Transverse colon (tissue), 4 donors: ENCODE results near the gene GPC6. TPM values are rescaled to one million over a fixed set of nuclear protein-coding genes. Genes with fewer than 3 reads are reported as not detected.

Source experiments
- DNase-seq: peaks from one replicate; pipeline ENCODE4 v3.0.0-alpha.2; 2019
- H3K27ac ChIP-seq, 4 donors: fragments of 200-600 bp; sonication (generic); 2 replicates each; pipeline ENCODE4 v1.5.1; 2016 to 2018; ENCODE audit warnings: inconsistent platforms in 4 of 4
- H3K27me3 ChIP-seq: fragments of 200-600 bp; sonication (generic); 2 replicates; pipeline ENCODE4 v1.5.1; 2017; ENCODE audit warnings: inconsistent platforms
- H3K36me3 ChIP-seq, 4 donors: fragments of 200-600 bp; sonication (generic); 2 replicates each; pipeline ENCODE4 v1.5.1; 2017 to 2019; ENCODE audit warnings: inconsistent platforms in 4 of 4
- H3K4me1 ChIP-seq, 4 donors: fragments of 200-600 bp; sonication (generic); 2 replicates each; pipeline ENCODE4 v1.5.1; 2017 to 2020; ENCODE audit warnings: inconsistent platforms in 4 of 4
- H3K4me3 ChIP-seq, 4 donors: fragments of 200-600 bp; sonication (generic); 1 replicate in 1 of 4; 2 replicates in 3 of 4; pipeline versions ENCODE4 v1.5.1 to v1.6.1; 2017 to 2019; ENCODE audit warnings: inconsistent platforms in 4 of 4
- H3K9me3 ChIP-seq, 2 donors: fragments of 200-600 bp; sonication (generic); 2 replicates each; pipeline ENCODE4 v1.5.1; 2017 to 2019; ENCODE audit warnings: inconsistent platforms in 2 of 2
- CTCF ChIP-seq, 5 experiments: fragments of 200-600 bp in 3 of 5; fragments of 450-650 bp in 2 of 5; sonication (generic) in 3 of 5; IDR thresholded peaks; 1 replicate in 2 of 5; 2 replicates in 3 of 5; pipeline ENCODE4 v1.5.1; 2016 to 2017; ENCODE audit warnings: antibody characterized with exemption in 5 of 5, inconsistent platforms in 3 of 5, mild to moderate bottlenecking in 2 of 5, moderate library complexity in 1 of 5
- EP300 ChIP-seq: sonication (generic); formaldehyde crosslinking; IDR thresholded peaks from one replicate; pipeline ENCODE4 v1.6.1; 2017; ENCODE audit warnings: antibody characterized with exemption, low read depth
- POLR2A ChIP-seq: fragments of 450-650 bp; IDR thresholded peaks from one replicate; pipeline ENCODE4 v1.6.1; 2016; ENCODE audit warnings: antibody characterized with exemption, mild to moderate bottlenecking, moderate library complexity
- POLR2AphosphoS5 ChIP-seq, 3 donors: sonication (generic); formaldehyde crosslinking; IDR thresholded peaks; one replicate each; pipeline ENCODE4 v1.6.1; 2016; ENCODE audit warnings: antibody characterized with exemption in 3 of 3
- WGBS, 2 donors: methylation state at CpG; one replicate each; pipeline ENCODE4 v1.1.5; 2018; ENCODE audit warnings: low coverage in 1 of 2; 5-methylcytosine and 5-hydroxymethylcytosine counted together
- in situ Hi-C, 4 donors: fragments of 200-750 bp; cut with MboI; loops; one replicate each; pipeline versions ENCODE4 v1.15.0 to v1.15.1; 2017; ENCODE audit warnings: low sequenced_read_pairs in 3 of 4, low pct_ligation_motif_present in 1 of 4, low pct_unique_long_range_greater_than_20kb in 1 of 4
- intact Hi-C: fragments of 100-400 bp; cut with DNase I; formaldehyde crosslinking; loops from one replicate; pipeline ENCODE4 v1.15.1; 2023; ENCODE audit warnings: low total_unique reads
- total RNA-seq, 4 donors: library from RNA; depleted of rRNA; stranded (reverse); fragments of >200 nt; gene quantifications; one replicate each; pipeline ENCODE4 v1.1.0, GENCODE V29; 2016

The GPC6 gene
- total RNA-seq, 4 donors from 2014 or later = 0.75 to 5.7 (median 4.0) TPM

DNA sequence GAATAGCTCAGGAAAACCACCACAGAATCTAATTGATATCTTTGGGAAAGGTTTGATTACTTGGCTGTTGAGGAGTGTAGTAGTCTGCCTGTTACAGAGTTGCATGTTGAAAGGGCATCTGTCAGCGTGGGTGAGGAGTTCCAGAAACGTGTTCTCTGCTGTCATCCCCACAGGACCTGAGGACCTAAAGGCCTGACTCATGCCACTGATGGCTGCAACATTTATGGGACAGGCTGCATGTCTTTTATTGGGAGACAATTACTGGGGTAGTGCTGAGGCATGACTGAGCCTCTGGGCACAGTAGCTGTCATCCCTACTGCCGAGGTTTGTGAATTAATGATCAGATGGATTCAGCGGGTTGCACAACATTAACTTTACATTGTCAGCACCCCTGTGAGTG lies 525.9 kb downstream of the GPC6 start:
- no peaks in the 10 kb centered on the region for H3K36me3 ChIP-seq
- H3K27me3 ChIP-seq = no peaks in the 10 kb centered on the region
- in situ Hi-C loops = no loop called here
- H3K4me1 ChIP-seq = no peaks in the 10 kb centered on the region
- intact Hi-C loops = no loop called here
- no peak overlapping the region for H3K4me3 ChIP-seq
- no peak for DNase-seq
- TF ChIP-seq EP300 (no peak), CTCF (IDR thresholded peaks at IDR 0.05) (no peak), POLR2A (no peak), POLR2AphosphoS5 (IDR thresholded peaks at IDR 0.05) (no peak)
- no peak overlapping the region for H3K27ac ChIP-seq
- no peaks in the 10 kb centered on the region for H3K9me3 ChIP-seq
- 78% methylated on average over 4 of the region's 4 CpGs; no CpG with 5 or more reads in 1 of the 2 donors for WGBS, 2 donors

DNA sequence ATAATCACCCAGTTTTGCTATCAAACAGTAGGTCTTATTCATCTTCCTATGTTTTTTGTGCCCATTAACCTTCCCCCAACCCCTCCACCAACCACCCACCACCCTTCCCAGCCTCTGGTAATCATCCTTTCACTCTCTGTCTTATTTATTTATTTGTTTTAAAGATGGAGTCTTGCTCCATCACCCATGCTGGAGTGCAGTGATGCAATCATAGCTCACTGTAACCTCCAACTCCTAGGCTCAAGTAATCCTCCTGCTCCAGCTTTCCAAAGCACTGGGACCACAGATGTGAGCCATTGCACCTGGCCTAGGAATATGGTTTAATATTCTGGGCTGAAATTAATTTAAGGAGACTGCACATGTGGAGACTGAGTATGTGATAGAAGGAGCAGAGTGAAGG lies 527.0 kb downstream of the GPC6 start:
- Histone ChIP-seq H3K4me1 (no peaks in the 10 kb centered on the region), H3K9me3 (no peaks in the 10 kb centered on the region), H3K36me3 (no peaks in the 10 kb centered on the region), H3K27ac (no peak overlapping the region), H3K27me3 (no peaks in the 10 kb centered on the region), H3K4me3 (no peak overlapping the region)
- in situ Hi-C loops (no loop called here), intact Hi-C loops (no loop called here)
- TF ChIP-seq CTCF (IDR thresholded peaks at IDR 0.05) (no peak), POLR2A (no peak), EP300 (no peak), POLR2AphosphoS5 (IDR thresholded peaks at IDR 0.05) (no peak)
- no peak for DNase-seq

GRCh38 chr13:93755341-93755740 lies 528.7 kb downstream of the GPC6 start:
- TF ChIP-seq EP300 (no peak), POLR2A (no peak)
- intact Hi-C loops (no loop called here), in situ Hi-C loops (no loop called here)
- Histone ChIP-seq H3K9me3 (no peaks in the 10 kb centered on the region), H3K4me3 (no peak overlapping the region), H3K27ac (no peak overlapping the region), H3K4me1 (no peaks in the 10 kb centered on the region), H3K27me3 (no peaks in the 10 kb centered on the region), H3K36me3 (no peaks in the 10 kb centered on the region)
- WGBS, 2 donors = 32 to 39% methylated on average over 1 of the region's 1 CpG
- DNase-seq = no peak

DNA sequence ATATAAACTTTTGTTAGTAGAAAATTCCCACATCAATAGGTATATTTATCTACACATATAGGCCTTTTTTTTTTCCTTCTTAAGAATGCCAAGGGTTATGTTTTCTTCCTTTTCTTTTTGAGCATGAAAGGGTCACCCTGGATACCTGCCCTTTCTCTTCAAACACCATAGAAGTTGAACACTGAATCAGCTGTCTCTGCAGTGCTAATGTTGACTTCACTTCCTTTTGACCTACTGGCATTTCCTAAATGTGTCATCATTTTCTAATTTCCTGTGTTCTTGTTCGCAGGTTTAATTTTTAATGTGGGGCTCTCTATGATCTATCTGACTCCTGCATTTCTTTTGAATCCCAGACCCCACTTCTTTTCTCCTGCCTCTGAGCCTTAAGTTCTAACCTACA lies 532.0 kb downstream of the GPC6 start:
- Histone ChIP-seq H3K9me3 (no peaks in the 10 kb centered on the region), H3K4me3 (no peak overlapping the region), H3K36me3 (no peaks in the 10 kb centered on the region), H3K4me1 (no peaks in the 10 kb centered on the region), H3K27ac (no peak overlapping the region), H3K27me3 (no peaks in the 10 kb centered on the region)
- intact Hi-C loops = no loop called here
- DNase-seq = no peak
- in situ Hi-C loops = no loop called here
- 52 to 63% methylated on average over 1 of the region's 1 CpG for WGBS, 2 donors
- no peak for TF ChIP-seq POLR2A
- no peak for TF ChIP-seq EP300
- no peak for TF ChIP-seq CTCF (IDR thresholded peaks at IDR 0.05)
- TF ChIP-seq POLR2AphosphoS5 (IDR thresholded peaks at IDR 0.05) = no peak

DNA sequence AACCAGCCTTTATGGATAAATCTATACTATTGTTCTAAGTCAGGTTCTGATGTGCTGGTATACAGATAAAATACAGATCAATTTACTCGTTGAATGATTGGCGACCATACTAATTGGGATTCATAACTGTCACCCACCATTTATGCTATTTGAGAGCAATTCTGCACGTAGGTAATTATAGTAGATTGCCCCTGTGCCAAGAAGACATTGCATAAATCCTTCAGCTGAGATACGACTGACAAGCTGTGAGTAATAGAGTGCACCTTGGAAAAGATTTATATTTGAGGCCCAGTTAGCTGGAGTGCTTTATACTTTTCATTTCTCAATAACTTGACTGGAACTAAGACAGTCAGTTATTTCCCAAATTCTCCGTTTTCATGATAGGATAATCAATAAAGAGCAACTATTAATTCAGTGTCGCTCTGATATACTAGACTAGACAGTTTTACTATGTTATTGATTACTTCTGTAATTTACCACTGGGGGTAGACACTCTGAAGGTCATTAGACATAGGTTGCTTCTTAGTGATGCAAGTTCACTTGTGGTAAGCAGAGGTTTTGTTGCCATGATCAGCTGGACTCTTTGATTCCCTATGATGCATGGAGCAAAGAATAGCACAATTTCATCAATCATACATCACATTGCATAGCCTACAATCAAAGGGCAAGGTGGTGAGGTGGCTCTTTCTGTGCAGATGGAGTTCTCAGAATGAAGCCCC lies 536.3 kb downstream of the GPC6 start:
- H3K4me3 ChIP-seq = no peak overlapping the region
- WGBS, 2 donors = 86% methylated on average over 6 of the region's 6 CpGs
- no peaks in the 10 kb centered on the region for H3K27me3 ChIP-seq
- H3K27ac ChIP-seq = no peak overlapping the region
- intact Hi-C loops = no loop called here
- no peaks in the 10 kb centered on the region for H3K9me3 ChIP-seq
- no peaks in the 10 kb centered on the region for H3K36me3 ChIP-seq
- peaks cover 0 to 12% (median under 1%) of the 10 kb centered on the region in 4 donors for H3K4me1 ChIP-seq
- TF ChIP-seq EP300 (no peak), POLR2A (no peak)
- in situ Hi-C loops = no loop called here
- DNase-seq = no peak
